HepG2 (cell line): ENCODE results near the gene RNU6-8. TPM values are rescaled to one million over a fixed set of nuclear protein-coding genes. Genes with fewer than 3 reads are reported as not detected.

ENCODE experiments used
- ATAC-seq: fragments of 200-7000 bp; cut with Tn5 transposase; 3 replicates; pipeline ENCODE4 v1.9.1; 2020; ENCODE audit warnings: mild to moderate bottlenecking, moderate library complexity
- BruUV-seq: library from RNA; stranded (reverse); fragments of 400-500 nt; replicated peaks from 2 replicates; lab custom pipeline; 2021; lab: Mats Ljungman, UMichigan
- CTCF ChIA-PET: fragments of 300-600 bp; formaldehyde crosslinking; extraction: SDS; loops from one replicate; lab custom pipeline; 2021; ENCODE audit warnings: low total read pairs, inconsistent platforms, low intra/inter-chr PET ratio; lab: Yijun Ruan, JAX
- POLR2A ChIA-PET: fragments of 350-600 bp; sonication (Branson Sonifier 250); formaldehyde crosslinking; loops from one replicate; lab custom pipeline; 2020; ENCODE audit warnings: antibody characterized with exemption, inconsistent platforms; lab: Yijun Ruan, JAX
- DNase-seq: peaks from one replicate; pipeline ENCODE4 v3.0.0-alpha.2; 2015; ENCODE audit warnings: low spot score
- FAIRE-seq: peaks from 3 replicates; lab custom pipeline; 2011; peaks lifted over from hg19 to GRCh38; lab: Jason Lieb, UNC
- H2AFZ ChIP-seq: one replicate; pipeline ENCODE4 v1.6.1; 2011; ENCODE audit warnings: low read length, inconsistent platforms
- H3K27ac ChIP-seq: fragments of 300-600 bp; 3 replicates; pipeline ENCODE4 v1.8.0; 2011; ENCODE audit warnings: mixed run types, mild to moderate bottlenecking, mixed read lengths, low read length, inconsistent platforms; ENCODE audit not compliant: insufficient read depth; ENCODE audit errors: extremely low read length
- H3K27me3 ChIP-seq, 2 experiments: fragments of 200-600 bp in 1 of 2; 2 replicates in 1 of 2; 3 replicates in 1 of 2; pipeline versions ENCODE4 v1.6.0 to v1.8.0; 2011; ENCODE audit warnings: low read length in 2 of 2, mild to moderate bottlenecking in 2 of 2, moderate library complexity in 2 of 2, inconsistent platforms in 1 of 2; ENCODE audit not compliant: insufficient read depth in 2 of 2, control insufficient read depth in 1 of 2
- H3K36me3 ChIP-seq, 2 experiments: fragments of 200-600 bp in 1 of 2; replicated peaks in 1 of 2; 2 replicates in 1 of 2; 3 replicates in 1 of 2; pipeline versions ENCODE4 v1.5.1 to v1.8.0; 2011; ENCODE audit warnings: low read length in 2 of 2, inconsistent platforms in 1 of 2; ENCODE audit not compliant: insufficient read depth in 2 of 2, control insufficient read depth in 1 of 2
- H3K4me1 ChIP-seq: 2 replicates; pipeline ENCODE4 v1.5.1; 2012; ENCODE audit warnings: low read length, inconsistent platforms; ENCODE audit not compliant: insufficient read depth
- H3K4me2 ChIP-seq: 2 replicates; pipeline ENCODE4 v1.6.0; 2011; ENCODE audit warnings: low read depth, low read length, inconsistent platforms
- H3K4me3 ChIP-seq, 3 experiments: fragments of 200-600 bp in 1 of 3; sonication (generic), shearing (Covaris generic) in 1 of 3; replicated peaks in 1 of 3; 2 replicates each; pipeline ENCODE4 v1.5.1; 2011 to 2016; ENCODE audit warnings: low read length in 3 of 3, inconsistent platforms in 2 of 3, low read depth in 2 of 3, mild to moderate bottlenecking in 2 of 3, control low read depth in 1 of 3, mixed read lengths in 1 of 3; ENCODE audit not compliant: insufficient read depth in 1 of 3
- H3K79me2 ChIP-seq: one replicate; pipeline ENCODE4 v1.6.1; 2011; ENCODE audit warnings: low read length, inconsistent platforms; ENCODE audit not compliant: insufficient read depth
- H3K9ac ChIP-seq: 2 replicates; pipeline ENCODE4 v1.6.0; 2011; ENCODE audit warnings: mild to moderate bottlenecking, low read depth, low read length, inconsistent platforms; ENCODE audit not compliant: insufficient read depth
- H3K9me3 ChIP-seq: 2 replicates; pipeline ENCODE4 v1.5.1; 2012; ENCODE audit warnings: mild to moderate bottlenecking, low read length
- H4K20me1 ChIP-seq: 2 replicates; pipeline ENCODE4 v1.6.0; 2011; ENCODE audit warnings: inconsistent platforms, mild to moderate bottlenecking, low read length, moderate library complexity; ENCODE audit not compliant: insufficient read depth
- ATF4 ChIP-seq, 2 experiments: fragments of 450-650 bp in 1 of 2; sonication (generic) in 1 of 2; formaldehyde crosslinking; IDR thresholded peaks; 2 replicates each; pipeline versions ENCODE4 v1.5.0 to v1.8.0; 2020 to 2022; ENCODE audit warnings: mild to moderate bottlenecking in 1 of 2, missing genetic modification reagents in 1 of 2
- GATAD2A ChIP-seq: IDR thresholded peaks from 2 replicates; pipeline ENCODE4 v1.6.1; 2016
- IKZF5 ChIP-seq: IDR thresholded peaks from 2 replicates; pipeline ENCODE4 v1.6.1; 2018; ENCODE audit warnings: missing genetic modification reagents, mild to moderate bottlenecking, missing compliant biosample characterization
- KAT7 ChIP-seq: IDR thresholded peaks from 2 replicates; pipeline ENCODE4 v1.6.1; 2018; ENCODE audit warnings: borderline replicate concordance, missing compliant biosample characterization
- LRRFIP1 ChIP-seq: sonication (generic); formaldehyde crosslinking; conservative IDR thresholded peaks from 2 replicates; pipeline ENCODE4 v1.4.0; 2020; ENCODE audit warnings: missing genetic modification reagents
- POLR2G ChIP-seq: fragments of 200-400 bp; formaldehyde crosslinking; IDR thresholded peaks from 2 replicates; pipeline ENCODE4 v1.6.1; 2018; ENCODE audit warnings: mild to moderate bottlenecking, low read depth, low read length, moderate library complexity
- ZBTB33 ChIP-seq: sonication (generic); formaldehyde crosslinking; IDR thresholded peaks from 2 replicates; pipeline ENCODE4 v1.4.0; 2020; ENCODE audit warnings: missing genetic modification reagents
- ZBTB8A ChIP-seq: sonication (generic); formaldehyde crosslinking; IDR thresholded peaks from 2 replicates; pipeline ENCODE4 v1.4.0; 2020; ENCODE audit warnings: mild to moderate bottlenecking, low read depth, missing genetic modification reagents, borderline replicate concordance
- ZC3H4 ChIP-seq: sonication (generic); formaldehyde crosslinking; IDR thresholded peaks from 2 replicates; pipeline ENCODE4 v1.4.0; 2020; ENCODE audit warnings: missing genetic modification reagents, borderline replicate concordance
- ZFAT ChIP-seq: sonication (generic); formaldehyde crosslinking; conservative IDR thresholded peaks from 2 replicates; pipeline ENCODE4 v1.8.1; 2023; ENCODE audit warnings: missing genetic modification reagents, inconsistent platforms
- ZFYVE20 ChIP-seq: sonication (generic); formaldehyde crosslinking; IDR thresholded peaks from 2 replicates; pipeline ENCODE4 v1.8.0; 2023; ENCODE audit warnings: low read depth, mild to moderate bottlenecking, moderate library complexity, missing genetic modification reagents, borderline replicate concordance
- ZNF121 ChIP-seq: sonication (generic); formaldehyde crosslinking; IDR thresholded peaks from 2 replicates; pipeline ENCODE4 v1.5.0; 2020; ENCODE audit warnings: mild to moderate bottlenecking, missing genetic modification reagents
- ZNF232 ChIP-seq: sonication (generic); formaldehyde crosslinking; IDR thresholded peaks from 2 replicates; pipeline ENCODE4 v1.4.0; 2020; ENCODE audit warnings: missing genetic modification reagents, borderline replicate concordance
- ZNF30 ChIP-seq: sonication (generic); formaldehyde crosslinking; IDR thresholded peaks from 2 replicates; pipeline ENCODE4 v1.5.0; 2020; ENCODE audit warnings: mild to moderate bottlenecking, missing genetic modification reagents
- WGBS: methylation state at CpG from one replicate; pipeline ENCODE4 v1.1.6; 2017; ENCODE audit warnings: low lambda C conversion rate; 5-methylcytosine and 5-hydroxymethylcytosine counted together
- in situ Hi-C: cut with HindIII; loops from 2 replicates; pipeline ENCODE4 v1.10.0; 2017; ENCODE audit warnings: low pct_unique_long_range_greater_than_20kb; ENCODE audit not compliant: extremely low pct_ligation_motif_present
- intact Hi-C: fragments of 100-400 bp; cut with micrococcal nuclease; formaldehyde crosslinking; loops from one replicate; pipeline ENCODE4 v1.10.0; 2022; ENCODE audit not compliant: unreplicated experiment
- polyA plus RNA-seq, 8 experiments: library from polyadenylated mRNA; depleted of rRNA in 3 of 8; stranded (reverse) in 7 of 8; unstranded in 1 of 8; fragments of >200 nt; fragmentation: Illumina TruSeq in 4 of 8; extraction: Trizol in 4 of 8; gene quantifications; 2 replicates each; pipeline versions ENCODE4 v1.2.1 to v1.2.3, GENCODE V29; 2011 to 2016; ENCODE audit warnings: low read depth in 4 of 8, missing spikeins in 1 of 8, mixed read lengths in 1 of 8; ENCODE audit not compliant: insufficient read depth in 1 of 8
- total RNA-seq, 5 experiments: library from RNA; depleted of rRNA; stranded (reverse); fragments of >200 nt; fragmentation: Illumina TruSeq; extraction: Trizol; gene quantifications; 2 replicates each; pipeline ENCODE4 v1.2.3, GENCODE V29; 2016; ENCODE audit warnings: low read depth in 1 of 5

Gene RNU6-8
- total and polyA plus RNA-seq, 2 of the 13 experiments (the other 11 are each of a cell fraction or from before 2014, with no cell fraction given) = under 0.01 TPM; not detected in 1

- no peak for ATAC-seq
- intact Hi-C loops (no loop called here), in situ Hi-C loops (no loop called here)
- TF ChIP-seq POLR2G (no peak), LRRFIP1 (CRISPR knock-in tag) (no peak), ZFYVE20 (CRISPR knock-in tag) (no peak), ZNF232 (CRISPR knock-in tag) (no peak), ZNF121 (CRISPR knock-in tag) (no peak), ZNF30 (CRISPR knock-in tag) (no peak), ZFAT (CRISPR knock-in tag) (no peak), IKZF5 (CRISPR knock-in tag) (no peak), ATF4 (CRISPR knock-in tag; IDR thresholded peaks at IDR 0.05) (no peak), GATAD2A (no peak), KAT7 (CRISPR knock-in tag) (no peak), ZBTB33 (CRISPR knock-in tag) (no peak), ZC3H4 (CRISPR knock-in tag) (no peak), ZBTB8A (CRISPR knock-in tag) (no peak)
Measured at GRCh38 chr14:32189811-32190210, 13.3 kb downstream of the RNU6-8 start.

More at GRCh38 chr14:32189811-32190210, 13.3 kb downstream of the RNU6-8 start:
- Histone ChIP-seq H3K27me3 (no peaks in the 10 kb centered on the region), H2AFZ (no peak overlapping the region), H3K4me2 (no peak overlapping the region), H3K9ac (no peak overlapping the region), H3K9me3 (peaks cover 10% of the 10 kb centered on the region; the same call in 1 of the 2 replicates), H3K79me2 (no peaks in the 10 kb centered on the region), H4K20me1 (no peaks in the 10 kb centered on the region), H3K27ac (no peak overlapping the region), H3K4me3 (no peak overlapping the region), H3K36me3 (no peaks in the 10 kb centered on the region), H3K4me1 (no peaks in the 10 kb centered on the region)
- ChIA-PET CTCF (no interaction called here), POLR2A (no interaction called here)
- FAIRE-seq (no peak), DNase-seq (no peak)
- 50% methylated on average over 1 of the region's 1 CpG for WGBS
- BruUV-seq = no TSS peak
